Heart left ventricle (tissue), 16 donors: ENCODE results near the gene ISG20L2. TPM values are rescaled to one million over a fixed set of nuclear protein-coding genes. Genes with fewer than 3 reads are reported as not detected.

ENCODE experiments used
- ATAC-seq, 4 donors: fragments of 200-7000 bp; cut with Tn5 transposase; one replicate each; pipeline ENCODE4 v1.9.1; 2020 to 2022; ENCODE audit warnings: moderate library complexity in 4 of 4, mild to moderate bottlenecking in 3 of 4, moderate number of reproducible peaks in 1 of 4
- DNase-seq, 5 donors: peaks; one replicate each; pipeline ENCODE4 v3.0.0-alpha.2; 2020
- H3K27ac ChIP-seq, 12 donors: fragments of 200-600 bp; sonication (generic) in 4 of 12; one replicate each; pipeline versions ENCODE4 v1.5.0 to v1.8.0; 2016 to 2022; ENCODE audit warnings: mild to moderate bottlenecking in 2 of 12
- H3K27me3 ChIP-seq, 9 donors: fragments of 200-600 bp; sonication (generic) in 2 of 9; one replicate each; pipeline versions ENCODE4 v1.5.1 to v1.8.0; 2016 to 2022; ENCODE audit warnings: mild to moderate bottlenecking in 3 of 9
- H3K36me3 ChIP-seq, 9 donors: fragments of 200-600 bp; sonication (generic) in 2 of 9; one replicate each; pipeline versions ENCODE4 v1.5.0 to v1.8.0; 2018 to 2022; ENCODE audit warnings: mild to moderate bottlenecking in 2 of 9
- H3K4me1 ChIP-seq, 12 donors: fragments of 200-600 bp; sonication (generic) in 4 of 12; one replicate each; pipeline versions ENCODE4 v1.5.0 to v1.8.0; 2016 to 2022; ENCODE audit warnings: mild to moderate bottlenecking in 3 of 12
- H3K4me3 ChIP-seq, 12 donors: fragments of 200-600 bp; sonication (generic) in 4 of 12; one replicate each; pipeline versions ENCODE4 v1.5.0 to v1.8.0; 2017 to 2022; ENCODE audit warnings: mild to moderate bottlenecking in 9 of 12, moderate library complexity in 4 of 12
- H3K9me3 ChIP-seq, 12 donors: fragments of 200-600 bp; sonication (generic) in 4 of 12; one replicate each; pipeline versions ENCODE4 v1.5.0 to v1.8.0; 2016 to 2022; ENCODE audit warnings: mild to moderate bottlenecking in 1 of 12
- CTCF ChIP-seq, 12 donors: fragments of 200-600 bp; sonication (generic) in 4 of 12; IDR thresholded peaks; one replicate each; pipeline versions ENCODE4 v1.5.0 to v1.8.0; 2018 to 2022; ENCODE audit warnings: antibody characterized with exemption in 12 of 12, mild to moderate bottlenecking in 5 of 12
- POLR2A ChIP-seq, 2 donors: fragments of 450-650 bp; IDR thresholded peaks; one replicate each; pipeline ENCODE4 v1.6.1; 2017; ENCODE audit warnings: antibody characterized with exemption in 2 of 2, mild to moderate bottlenecking in 2 of 2, moderate library complexity in 2 of 2
- WGBS, 4 donors: extraction: QIAGEN DNeasy Blood & Tissue Kit in 2 of 4; methylation state at CpG; one replicate each; pipeline versions ENCODE4 v1.1.5 to v1.1.7; 2013 to 2018; 5-methylcytosine and 5-hydroxymethylcytosine counted together
- intact Hi-C, 10 donors: fragments of 100-400 bp; cut with DNase I; formaldehyde crosslinking; loops; one replicate each; pipeline versions ENCODE4 v1.11.1 to v1.14.2; 2022
- polyA plus RNA-seq, 2 donors: library from polyadenylated mRNA; stranded (reverse); fragments of 200-250 nt; gene quantifications; one replicate each; pipeline ENCODE4 v1.2.3, GENCODE V29; 2013
- total RNA-seq, 9 donors: library from RNA; depleted of rRNA in 2 of 9; stranded (reverse); fragments of >200 nt in 2 of 9; fragmentation: NEBNext Ultra II Directional in 3 of 9; extraction: Animal tissue kit (Norgen Biotek cat#: 25700) in 3 of 9; gene quantifications; one replicate each; pipeline versions ENCODE4 v1.1.0 to v1.2.4, GENCODE V29; 2016 to 2023
- donor health status: ischemic (EF 13 %, LVEDD 7.1; RV severe dilation, severe dysfunction).
- donor health status: healthy with polysubstance abuse.
- donor health status: DM: no; HTN: yes; CAD: no.
- donor health status: DM: no; HTN: no; CAD: no.
- donor health status: ischemic (EF 25% LVEDD 6.9; RV normal size, moderate dysfunction).
- donor health status: ischemic (EF 25% LVEDD 5.7; RV mildly dilated, moderate dysfunction).
- donor health status: healthy.
- donor health status: DM: yes; HTN: yes; CAD: no.
- donor health status: ischemic (EF 35%, LVEDD 5.7; RV mildly dilated, moderate dysfunction).
- donor health status: nonischemic (EF 11% LVEDD 7.7; RV severe dilation, severe dysfunction).
- donor health status: DM: yes; HTN: yes; CAD: no.
- donor health status: PGD.
- donor health status: ischemic (EF 29% LVEDD 5.4; RV normal size, mild dysfunction).
- donor health status: nonischemic (EF 23%, LVEDD 6.1; RV moderate dilation, normal function).

The ISG20L2 gene
- total and polyA plus RNA-seq, 11 donors: 5.1 to 17.9 (median 12.8) TPM

- H3K9me3 ChIP-seq: no peaks in the 10 kb centered on the region
- no peak for TF ChIP-seq POLR2A (IDR thresholded peaks at IDR 0.05)
- intact Hi-C loops: no loop called here
- DNase-seq (no peak), ATAC-seq (no peak)
- H3K27me3 ChIP-seq: peaks cover 0 to 36% (median 23%) of the 10 kb centered on the region in 9 donors
- H3K4me3 ChIP-seq: no peak overlapping the region
- H3K36me3 ChIP-seq: no peaks in the 10 kb centered on the region
- H3K27ac ChIP-seq: peak overlapping the region in 9 of 12 donors; percentile 41 to 91 (median 77)
- H3K4me1 ChIP-seq: peaks cover 0 to 57% (median 36%) of the 10 kb centered on the region in 12 donors
- 62 to 76% (median 67%) methylated on average over 6 to 8 of the region's 8 CpGs for WGBS, 4 donors
Observed at GRCh38 chr1:156707417-156708217, 20.9 kb downstream of the ISG20L2 start.

DNA sequence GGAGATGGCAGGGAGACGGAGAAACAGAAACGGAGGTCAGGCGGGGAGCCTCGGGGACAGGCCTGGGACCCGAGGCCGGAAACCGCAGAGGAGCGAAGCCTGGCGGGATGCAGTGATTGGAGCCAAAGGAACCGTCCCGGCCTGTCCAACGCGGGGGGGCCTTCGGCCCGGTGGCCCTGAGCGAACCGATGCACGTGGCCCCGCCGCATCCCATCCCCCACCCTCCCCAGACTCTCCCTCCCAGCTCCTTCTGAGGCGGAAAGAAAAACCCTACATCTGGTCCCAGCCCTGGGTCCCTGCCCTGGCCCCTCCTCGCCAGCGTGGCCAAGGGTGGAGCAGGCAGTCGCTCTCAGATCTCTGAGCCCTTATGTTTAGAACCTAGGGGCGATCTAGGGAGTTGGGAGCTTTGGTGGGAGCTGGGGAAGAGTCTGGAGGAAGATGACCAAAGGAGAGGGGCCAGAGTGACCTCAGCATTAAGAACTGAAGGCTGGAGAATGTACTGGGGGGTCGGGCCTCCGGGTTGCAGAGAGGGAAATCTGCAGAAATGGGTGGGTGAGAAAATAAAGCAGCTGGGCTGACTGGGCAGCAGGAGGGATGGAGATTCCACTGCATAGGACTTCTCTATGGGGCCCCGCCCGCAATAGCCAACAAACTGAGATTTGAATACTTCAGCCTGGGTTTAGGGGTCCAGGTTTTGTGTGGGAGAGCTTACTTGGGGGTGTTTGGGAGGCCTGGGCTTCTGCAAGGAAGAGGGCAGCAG, 21.7 kb downstream of the ISG20L2 start:
- 12 to 28% (median 13%) methylated on average over 20 to 29 of the region's 29 CpGs for whole genome bisulfite sequencing, 4 donors
- peak overlapping the region in 11 of 12 donors; percentile 15 to 68 (median 47) for H3K4me3 ChIP-seq
- peaks cover 0 to 38% (median 23%) of the 10 kb centered on the region in 9 donors for H3K27me3 ChIP-seq
- TF ChIP-seq POLR2A (IDR thresholded peaks at IDR 0.05) (no peak), CTCF (IDR thresholded peaks at IDR 0.05) (no peak)
- H3K36me3 ChIP-seq: no peaks in the 10 kb centered on the region
- peak overlapping the region in 11 of 12 donors; percentile 41 to 91 (median 71) for H3K27ac ChIP-seq
- intact Hi-C loops: no loop called here
- ATAC-seq: peak; percentile 19 to 77 (median 62)
- DNase-seq: peak; percentile 58 to 83 (median 76)
- no peaks in the 10 kb centered on the region for H3K9me3 ChIP-seq
- H3K4me1 ChIP-seq: peaks cover 0 to 57% (median 36%) of the 10 kb centered on the region in 12 donors

DNA sequence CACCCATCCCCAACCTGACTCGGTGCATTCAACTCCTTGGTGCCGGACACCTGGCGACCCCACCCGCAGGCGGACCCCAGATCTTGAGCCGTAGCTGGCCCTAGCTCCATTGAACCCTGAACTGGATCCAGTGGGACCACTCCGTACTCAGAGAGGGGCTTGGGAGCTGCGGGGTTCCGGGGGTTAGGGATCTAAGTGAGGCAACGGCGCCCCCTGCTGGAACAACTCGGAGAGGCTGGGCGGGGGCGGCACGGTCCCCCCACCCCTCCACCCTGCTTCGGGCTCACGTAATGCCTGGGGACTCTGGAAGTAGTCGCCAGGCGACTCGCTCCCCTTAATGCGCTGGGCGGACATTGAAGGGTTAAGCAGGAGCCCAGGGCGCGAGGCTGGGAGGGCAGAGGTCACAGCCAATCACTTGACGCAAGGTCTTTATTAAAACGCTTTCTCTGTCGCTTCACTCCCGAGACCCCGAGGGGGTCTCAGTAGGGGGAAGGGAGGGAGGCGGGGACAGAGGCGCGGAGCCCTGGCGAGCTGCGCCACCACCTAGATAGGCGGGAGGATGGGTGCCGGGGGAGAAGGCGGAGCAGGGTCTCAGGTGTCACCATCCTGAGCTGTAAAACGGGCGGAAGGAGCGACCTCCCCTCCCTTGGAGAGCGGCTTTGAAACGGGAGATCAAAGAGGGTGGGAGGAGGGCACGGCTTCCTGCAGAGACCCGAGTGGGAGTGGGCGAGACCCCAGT, 22.5 kb downstream of the ISG20L2 start:
- H3K27me3 ChIP-seq: peaks cover 0 to 45% (median 28%) of the 10 kb centered on the region in 9 donors
- peak; percentile 51 to 75 (median 65) for DNase-seq
- ATAC-seq: peak; percentile 23 to 71 (median 46)
- H3K9me3 ChIP-seq: no peaks in the 10 kb centered on the region
- intact Hi-C loops: loop anchor here in 1 of 10 donors (1.0 kb wide), 1 partner anchor 46 kb away; no protein-coding TSS in a partner anchor
- H3K4me3 ChIP-seq: peak overlapping the region; percentile 12 to 68 (median 46)
- peaks cover 0 to 57% (median 36%) of the 10 kb centered on the region in 12 donors for H3K4me1 ChIP-seq
- no peaks in the 10 kb centered on the region for H3K36me3 ChIP-seq
- TF ChIP-seq POLR2A (IDR thresholded peaks at IDR 0.05): no peak
- TF ChIP-seq CTCF (IDR thresholded peaks at IDR 0.05): peak; percentile 68 to 88 (median 78)
- WGBS, 4 donors: 2 to 4% (median 2%) methylated on average over 25 to 45 of the region's 45 CpGs
- peak overlapping the region in 11 of 12 donors; percentile 41 to 91 (median 71) for H3K27ac ChIP-seq

GRCh38 chr1:156705321-156705917, 23.1 kb downstream of the ISG20L2 start, which contains the start of gene CRABP2:
CRABP2 (minus strand) TSS chr1:156705583; CDS start chr1:156705446, 137 bp downstream.
- WGBS, 4 donors: 1% methylated on average over 21 to 42 of the region's 42 CpGs
- ATAC-seq (peak in 3 of 4 donors; percentile 5 to 13 (median 6)), DNase-seq (peak in 3 of 5 donors; percentile 34 to 61 (median 39))
- Histone ChIP-seq H3K27ac (peak within 1 kb of the TSS in 11 of 12 donors; percentile 41 to 91 (median 71)), H3K4me1 (peaks cover 0 to 55% (median 36%) of the 10 kb centered on the region in 12 donors), H3K36me3 (no peaks in the 10 kb centered on the region), H3K9me3 (no peaks in the 10 kb centered on the region), H3K4me3 (peak within 1 kb of the TSS; percentile 12 to 68 (median 46)), H3K27me3 (peaks cover 0 to 46% (median 33%) of the 10 kb centered on the region in 9 donors)
- TF ChIP-seq POLR2A (IDR thresholded peaks at IDR 0.05) (no peak), CTCF (IDR thresholded peaks at IDR 0.05) (no peak)
- intact Hi-C loops: loop anchor here in 1 of 10 donors (1.0 kb wide), 1 partner anchor 45 kb away; no protein-coding TSS in a partner anchor
